Measurements from ENCODE around the gene VAPB.
A peak's percentile ranks its signal among the peaks of the same experiment; 100 is the strongest.

VAPB gene, protein sequence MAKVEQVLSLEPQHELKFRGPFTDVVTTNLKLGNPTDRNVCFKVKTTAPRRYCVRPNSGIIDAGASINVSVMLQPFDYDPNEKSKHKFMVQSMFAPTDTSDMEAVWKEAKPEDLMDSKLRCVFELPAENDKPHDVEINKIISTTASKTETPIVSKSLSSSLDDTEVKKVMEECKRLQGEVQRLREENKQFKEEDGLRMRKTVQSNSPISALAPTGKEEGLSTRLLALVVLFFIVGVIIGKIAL

DNA sequence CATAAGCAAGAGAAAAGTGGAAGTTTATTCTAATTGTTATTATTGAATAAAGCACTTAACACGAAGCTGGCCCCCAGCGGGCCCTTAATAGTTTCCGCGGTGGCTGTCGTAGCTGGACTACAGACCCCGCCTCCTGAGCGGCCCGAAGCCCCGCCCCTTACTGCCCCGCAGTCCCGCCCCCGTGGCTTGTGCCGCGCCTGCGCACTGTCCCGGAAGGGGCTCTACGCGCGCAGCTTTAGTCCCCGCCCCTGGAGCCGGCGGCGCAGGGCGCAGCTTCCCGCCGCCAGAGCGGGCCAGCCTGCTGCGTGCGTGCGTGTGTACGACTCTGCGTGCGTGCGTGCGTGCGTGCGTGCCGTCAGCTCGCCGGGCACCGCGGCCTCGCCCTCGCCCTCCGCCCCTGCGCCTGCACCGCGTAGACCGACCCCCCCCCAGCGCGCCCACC, at the start of gene VAPB:
Gene VAPB (plus strand): TSS at position 348 of the 442 bp plus-strand sequence. CDS start 231 bp downstream, outside the sequence.
- DNase-seq (ENCODE audit: low spot score in 2 of 2) = peak; percentile 87 to 94
- H3K27me3 ChIP-seq (ENCODE audit: low read depth) = peaks cover 5% of the 10 kb centered on the region; the same call in 1 of the 2 replicates
- peaks cover 14% of the 10 kb centered on the region for H3K4me1 ChIP-seq
- peak within 1 kb of the TSS; percentile 74 for H3K4me3 ChIP-seq
- in situ Hi-C loops (cut with MboI; ENCODE audit: low sequenced_read_pairs) = no loop called here
- peaks cover 18% of the 10 kb centered on the region for H3K36me3 ChIP-seq (replicated peaks)
- H3K9me3 ChIP-seq = no peaks in the 10 kb centered on the region

DNA sequence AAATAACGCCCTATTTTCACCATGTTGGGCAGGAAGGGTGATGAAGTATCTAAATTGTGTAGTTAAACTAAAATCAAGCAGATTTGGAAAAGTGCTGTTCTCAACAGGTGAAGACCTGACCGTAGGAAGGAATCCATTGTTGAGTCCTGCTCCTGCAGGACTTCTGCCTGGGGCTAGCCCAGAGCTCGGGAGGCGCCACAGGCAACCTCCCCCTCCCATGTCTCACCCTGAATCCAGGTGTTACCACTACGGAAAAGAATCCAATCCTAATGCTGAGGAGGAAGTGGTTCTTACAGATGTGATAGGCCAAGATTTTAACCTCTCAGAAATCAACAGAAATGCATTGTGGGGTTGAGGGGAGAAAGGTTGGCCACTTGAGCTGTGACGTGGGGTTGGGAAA, 49.3 kb upstream of the VAPB start:
- Histone ChIP-seq H3K27me3 (ENCODE audit: low read depth) (no peaks in the 10 kb centered on the region), H3K36me3 (replicated peaks) (no peaks in the 10 kb centered on the region), H3K4me1 (peaks cover 8% of the 10 kb centered on the region), H3K4me3 (no peak overlapping the region), H3K9me3 (no peaks in the 10 kb centered on the region)
- no peak for DNase-seq (ENCODE audit: low spot score in 2 of 2)
- in situ Hi-C loops (cut with MboI; ENCODE audit: low sequenced_read_pairs) = no loop called here

DNA sequence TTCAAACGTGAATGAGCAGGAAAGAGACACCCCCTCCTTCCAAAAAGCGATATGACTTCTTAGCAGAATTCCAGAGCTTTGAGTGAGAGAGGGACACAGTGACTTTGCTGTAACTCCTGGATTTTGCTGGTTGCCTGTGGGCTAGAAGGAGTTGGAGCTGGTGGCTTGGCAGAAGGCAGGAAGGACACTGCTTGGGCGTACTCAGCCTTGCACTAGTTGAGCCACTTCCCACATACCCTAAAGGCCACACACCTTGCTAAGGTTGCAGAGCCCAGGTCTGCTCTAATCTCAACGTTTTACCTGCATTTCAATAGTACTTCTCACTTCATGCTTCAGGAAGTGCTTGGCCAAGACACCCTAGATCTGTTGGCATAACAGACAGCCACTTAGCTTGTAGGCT, 48.9 kb upstream of the VAPB start:
- Histone ChIP-seq H3K9me3 (no peaks in the 10 kb centered on the region), H3K27me3 (ENCODE audit: low read depth) (no peaks in the 10 kb centered on the region), H3K36me3 (replicated peaks) (no peaks in the 10 kb centered on the region), H3K4me1 (peaks cover 3% of the 10 kb centered on the region), H3K4me3 (no peak overlapping the region)
- in situ Hi-C loops (cut with MboI; ENCODE audit: low sequenced_read_pairs) = no loop called here
- no peak for DNase-seq (ENCODE audit: low spot score in 2 of 2)

DNA sequence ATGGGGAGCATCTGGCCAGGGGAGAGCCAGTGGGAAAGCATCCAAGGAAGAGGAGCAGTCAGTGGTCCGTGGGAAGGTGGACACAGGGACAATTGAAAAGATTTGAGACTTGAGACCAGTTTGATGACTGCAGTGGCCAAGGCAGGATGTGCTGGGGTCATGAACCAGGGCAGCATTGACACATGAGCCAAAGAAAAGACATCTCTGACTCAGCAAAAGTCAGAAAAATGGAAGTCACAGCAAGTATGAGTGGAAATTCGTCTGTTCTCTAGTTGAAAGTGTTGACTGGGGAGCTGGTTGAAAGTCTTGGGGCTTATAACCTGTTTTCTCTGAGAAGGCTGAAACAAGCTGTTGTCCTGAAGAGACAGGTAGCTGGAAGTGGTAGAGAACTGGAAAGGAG, 48.2 kb upstream of the VAPB start:
- Histone ChIP-seq H3K36me3 (replicated peaks) (0 out of 2 replicates have a peak, but pooled peaks cover 3% of the 10 kb centered on the region), H3K4me1 (no peaks in the 10 kb centered on the region), H3K4me3 (no peak overlapping the region), H3K9me3 (no peaks in the 10 kb centered on the region), H3K27me3 (ENCODE audit: low read depth) (no peaks in the 10 kb centered on the region)
- in situ Hi-C loops (cut with MboI; ENCODE audit: low sequenced_read_pairs) = no loop called here
- no peak for DNase-seq (ENCODE audit: low spot score in 2 of 2)

DNA sequence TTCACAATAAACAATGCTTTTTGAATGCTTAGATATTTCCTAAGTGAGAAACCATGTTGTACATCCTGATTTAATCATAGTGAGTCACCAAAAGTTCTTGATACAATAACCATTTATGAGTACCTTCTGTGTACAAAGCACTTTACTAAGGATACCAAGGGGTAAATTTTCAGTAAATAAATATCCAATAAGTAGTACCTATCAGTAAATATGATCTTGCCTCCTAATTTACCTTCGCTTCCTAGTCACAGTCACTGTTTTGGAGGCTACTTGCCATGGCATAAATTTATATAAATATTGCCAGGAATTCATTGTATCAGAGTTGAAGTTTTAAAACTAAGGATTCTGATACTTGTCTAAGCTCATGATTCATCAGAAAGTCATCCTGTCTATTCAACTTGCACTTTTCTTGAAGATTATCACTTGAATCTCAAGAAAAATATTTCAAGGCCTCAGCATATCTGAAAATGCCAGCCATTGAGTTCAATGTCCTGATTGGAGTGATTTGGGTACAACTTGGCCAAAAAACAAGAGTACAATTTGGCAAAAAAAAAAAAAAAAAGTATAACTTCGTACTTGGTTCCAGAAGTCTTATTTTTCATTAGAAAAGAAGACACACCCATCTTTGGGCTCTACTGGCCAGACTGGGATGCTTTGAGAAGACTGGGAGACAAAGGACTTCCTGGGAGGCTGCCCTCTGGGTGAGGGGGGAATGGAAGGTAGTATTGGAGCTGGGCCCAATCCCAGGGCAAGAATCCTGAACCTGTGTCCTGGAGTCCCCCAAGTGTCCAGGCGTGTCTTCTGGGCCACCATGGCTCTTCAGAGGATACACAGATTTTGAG, 46.7 kb upstream of the VAPB start:
- no peak for DNase-seq (ENCODE audit: low spot score in 2 of 2)
- Histone ChIP-seq H3K27me3 (ENCODE audit: low read depth) (no peaks in the 10 kb centered on the region), H3K4me3 (no peak overlapping the region), H3K9me3 (no peaks in the 10 kb centered on the region), H3K36me3 (replicated peaks) (0 out of 2 replicates have a peak, but pooled peaks cover 3% of the 10 kb centered on the region), H3K4me1 (no peaks in the 10 kb centered on the region)
- in situ Hi-C loops (cut with MboI; ENCODE audit: low sequenced_read_pairs) = no loop called here

DNA sequence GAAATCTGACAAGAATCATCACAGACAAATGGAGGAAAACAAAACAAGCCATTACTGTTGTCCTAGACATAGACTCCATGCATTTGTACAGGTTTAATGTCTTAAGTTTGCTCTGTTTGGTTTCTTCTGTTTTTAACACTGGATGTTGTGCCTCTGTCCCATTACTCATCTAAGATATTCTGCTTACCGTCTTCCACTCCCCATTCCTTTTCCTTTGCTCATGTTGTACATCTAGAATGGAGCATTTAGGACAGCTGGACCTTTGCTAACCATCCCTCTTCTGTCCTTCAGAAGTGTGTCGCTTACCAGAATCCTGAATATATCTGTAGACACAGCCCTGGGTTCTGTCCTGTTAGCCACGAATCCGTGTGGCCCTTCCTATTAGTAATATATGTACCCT, 44.3 kb upstream of the VAPB start:
- in situ Hi-C loops (cut with MboI; ENCODE audit: low sequenced_read_pairs) = no loop called here
- no peaks in the 10 kb centered on the region for H3K9me3 ChIP-seq
- H3K4me1 ChIP-seq = no peaks in the 10 kb centered on the region
- no peak overlapping the region for H3K4me3 ChIP-seq
- no peaks in the 10 kb centered on the region for H3K27me3 ChIP-seq (ENCODE audit: low read depth)
- H3K36me3 ChIP-seq (replicated peaks) = 0 out of 2 replicates have a peak, but pooled peaks cover 3% of the 10 kb centered on the region
- no peak for DNase-seq (ENCODE audit: low spot score in 2 of 2)

DNA sequence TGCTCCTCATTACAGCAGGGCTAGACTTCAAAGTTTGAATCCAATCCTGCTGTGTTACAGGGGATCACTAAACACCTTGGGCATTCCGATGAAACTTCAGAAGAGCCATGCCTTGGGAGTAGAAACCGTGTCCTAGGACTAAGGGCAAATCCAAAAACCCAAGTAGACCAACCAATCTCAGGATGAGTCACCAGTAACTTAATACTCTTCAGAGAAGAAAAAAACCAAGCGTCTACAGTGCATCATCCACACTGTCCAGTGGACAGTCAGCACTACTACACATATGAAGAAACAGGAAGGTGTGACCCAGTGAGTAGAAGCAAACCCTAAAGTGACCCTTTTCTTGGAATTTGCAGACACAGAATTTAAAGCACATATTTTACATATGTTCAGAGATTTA, 39.5 kb upstream of the VAPB start:
- no peak for DNase-seq (ENCODE audit: low spot score in 2 of 2)
- no peaks in the 10 kb centered on the region for H3K9me3 ChIP-seq
- no peaks in the 10 kb centered on the region for H3K4me1 ChIP-seq
- no peak overlapping the region for H3K4me3 ChIP-seq
- no peaks in the 10 kb centered on the region for H3K27me3 ChIP-seq (ENCODE audit: low read depth)
- in situ Hi-C loops (cut with MboI; ENCODE audit: low sequenced_read_pairs) = no loop called here
- H3K36me3 ChIP-seq (replicated peaks) = 0 out of 2 replicates have a peak, but pooled peaks cover 3% of the 10 kb centered on the region

DNA sequence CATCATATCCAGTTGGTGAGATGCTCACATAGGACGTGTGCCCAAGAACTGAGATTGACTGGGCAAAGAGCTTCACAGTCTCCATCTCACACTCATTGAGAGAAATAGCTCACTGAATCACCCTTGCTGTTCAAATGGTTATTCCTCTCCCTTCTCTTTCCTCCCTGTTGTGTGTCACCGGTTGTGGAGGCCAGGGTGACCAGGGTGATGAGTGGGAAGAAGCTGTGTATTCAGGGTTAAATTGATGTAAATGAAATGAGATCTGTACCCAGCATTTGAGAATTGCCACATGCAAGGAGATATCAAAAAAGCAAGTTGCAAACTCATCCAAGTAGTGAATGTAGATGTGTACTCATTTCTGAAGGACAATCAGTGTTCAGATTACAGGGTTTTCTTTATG, 36.6 kb upstream of the VAPB start:
- Histone ChIP-seq H3K9me3 (no peaks in the 10 kb centered on the region), H3K4me3 (no peak overlapping the region), H3K36me3 (replicated peaks) (no peaks in the 10 kb centered on the region; the same call in 1 of the 2 replicates), H3K4me1 (no peaks in the 10 kb centered on the region), H3K27me3 (ENCODE audit: low read depth) (no peaks in the 10 kb centered on the region)
- no peak for DNase-seq (ENCODE audit: low spot score in 2 of 2)
- in situ Hi-C loops (cut with MboI; ENCODE audit: low sequenced_read_pairs) = no loop called here

DNA sequence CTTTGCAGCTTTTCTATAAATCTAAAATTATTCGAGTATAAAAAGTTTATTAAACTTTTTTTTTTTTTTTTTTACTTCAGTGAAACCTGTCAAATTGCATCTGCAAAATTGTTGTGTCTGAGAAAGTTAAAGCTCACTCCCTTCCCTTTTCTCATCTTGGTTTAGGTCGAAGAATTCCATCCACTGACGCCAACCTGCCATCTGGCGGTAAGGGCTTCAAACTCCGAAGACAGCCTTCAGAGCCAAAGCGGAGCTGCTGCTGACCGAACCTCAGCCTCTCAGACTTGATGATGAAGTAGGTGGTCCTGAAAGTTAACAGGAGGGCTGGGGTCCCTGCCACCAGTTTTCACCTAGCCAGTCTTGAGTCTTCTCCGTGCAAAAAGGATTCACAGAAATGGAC, 29.6 kb upstream of the VAPB start:
- in situ Hi-C loops (cut with MboI; ENCODE audit: low sequenced_read_pairs) = no loop called here

DNA sequence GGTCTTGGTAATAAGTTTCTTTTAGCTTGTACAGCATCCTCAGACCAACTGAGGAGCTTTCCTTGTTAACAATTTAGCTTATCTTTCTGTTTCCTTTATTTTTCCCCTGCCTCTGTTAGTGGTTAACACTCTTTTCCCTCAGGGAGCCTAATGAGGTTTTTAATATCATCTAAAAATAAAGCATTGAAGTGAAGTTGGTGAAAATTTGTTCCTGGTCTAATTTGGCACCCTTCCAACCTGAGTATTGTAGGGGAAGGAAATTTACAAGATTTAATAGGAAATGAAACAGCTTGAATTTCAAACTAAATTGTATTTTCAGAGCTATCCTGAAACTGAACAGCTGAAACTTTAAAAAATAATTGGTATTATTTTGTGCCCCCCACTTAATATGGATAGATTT, 28.1 kb upstream of the VAPB start:
- no peaks in the 10 kb centered on the region for H3K4me1 ChIP-seq
- DNase-seq (ENCODE audit: low spot score in 2 of 2) = no peak
- no peak overlapping the region for H3K4me3 ChIP-seq
- H3K27me3 ChIP-seq (ENCODE audit: low read depth) = no peaks in the 10 kb centered on the region
- in situ Hi-C loops (cut with MboI; ENCODE audit: low sequenced_read_pairs) = no loop called here
- peaks cover 13% of the 10 kb centered on the region for H3K36me3 ChIP-seq (replicated peaks)
- H3K9me3 ChIP-seq = no peaks in the 10 kb centered on the region

More for the DNA sequence above, 29.6 kb upstream of the VAPB start:
- Histone ChIP-seq H3K9me3 (no peaks in the 10 kb centered on the region), H3K4me1 (no peaks in the 10 kb centered on the region), H3K36me3 (replicated peaks) (peaks cover 13% of the 10 kb centered on the region), H3K4me3 (no peak overlapping the region), H3K27me3 (ENCODE audit: low read depth) (no peaks in the 10 kb centered on the region)
- DNase-seq (ENCODE audit: low spot score in 2 of 2) = no peak

DNA sequence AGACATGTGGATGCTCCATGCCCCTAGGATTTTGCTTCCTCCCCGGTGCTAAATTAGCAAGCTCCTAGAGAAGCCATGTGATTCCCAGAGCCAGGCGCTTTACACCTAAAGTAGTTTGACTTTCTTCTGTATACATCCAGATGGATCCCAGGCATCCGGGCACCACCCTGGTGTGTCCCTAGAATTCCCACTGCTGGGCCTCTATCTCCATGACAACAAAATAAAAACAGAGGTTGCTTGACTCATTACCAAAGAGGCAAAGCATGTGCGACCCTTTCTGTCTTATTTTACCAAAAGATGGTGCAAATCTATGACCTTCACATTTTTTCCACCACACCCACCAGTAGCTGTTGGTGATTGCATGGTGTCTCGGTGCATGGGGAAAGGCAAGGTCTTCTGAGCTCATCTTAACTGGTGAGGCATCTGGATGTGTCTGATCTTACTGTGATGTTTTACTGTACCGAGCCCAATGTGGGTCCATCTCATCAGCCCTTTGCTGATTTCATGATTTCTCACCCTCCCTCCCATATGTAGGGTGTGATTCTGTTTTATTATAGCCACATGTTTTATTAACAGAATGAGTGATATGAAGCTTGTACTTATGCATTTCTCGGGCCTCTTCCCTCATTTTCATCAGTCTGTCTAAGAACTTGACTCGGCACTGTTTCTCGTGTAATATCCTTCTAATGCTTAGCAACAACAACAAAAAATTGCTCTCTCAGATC, 27.4 kb upstream of the VAPB start:
- Histone ChIP-seq H3K4me1 (no peaks in the 10 kb centered on the region), H3K9me3 (no peaks in the 10 kb centered on the region), H3K4me3 (no peak overlapping the region), H3K27me3 (ENCODE audit: low read depth) (no peaks in the 10 kb centered on the region), H3K36me3 (replicated peaks) (peaks cover 13% of the 10 kb centered on the region)
- in situ Hi-C loops (cut with MboI; ENCODE audit: low sequenced_read_pairs) = no loop called here
- no peak for DNase-seq (ENCODE audit: low spot score in 2 of 2)

DNA sequence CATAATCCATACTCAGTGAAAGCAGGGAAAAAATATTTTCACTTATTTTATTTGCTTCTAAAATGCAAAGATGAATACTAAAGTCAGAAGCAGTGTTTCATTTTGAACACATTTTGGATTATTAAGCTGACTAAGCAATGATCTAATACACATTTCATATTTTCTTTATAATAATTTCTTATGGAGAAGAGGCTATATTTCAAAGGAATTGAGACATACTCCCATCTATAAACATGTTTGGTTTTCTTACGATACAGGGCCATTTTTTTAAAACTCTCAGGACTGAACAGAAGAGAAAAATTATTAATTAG, 26.9 kb upstream of the VAPB start:
- in situ Hi-C loops (cut with MboI; ENCODE audit: low sequenced_read_pairs) = no loop called here
- no peak overlapping the region for H3K4me3 ChIP-seq
- no peaks in the 10 kb centered on the region for H3K9me3 ChIP-seq
- H3K36me3 ChIP-seq (replicated peaks) = peaks cover 13% of the 10 kb centered on the region
- H3K4me1 ChIP-seq = no peaks in the 10 kb centered on the region
- DNase-seq (ENCODE audit: low spot score in 2 of 2) = no peak
- no peaks in the 10 kb centered on the region for H3K27me3 ChIP-seq (ENCODE audit: low read depth)

DNA sequence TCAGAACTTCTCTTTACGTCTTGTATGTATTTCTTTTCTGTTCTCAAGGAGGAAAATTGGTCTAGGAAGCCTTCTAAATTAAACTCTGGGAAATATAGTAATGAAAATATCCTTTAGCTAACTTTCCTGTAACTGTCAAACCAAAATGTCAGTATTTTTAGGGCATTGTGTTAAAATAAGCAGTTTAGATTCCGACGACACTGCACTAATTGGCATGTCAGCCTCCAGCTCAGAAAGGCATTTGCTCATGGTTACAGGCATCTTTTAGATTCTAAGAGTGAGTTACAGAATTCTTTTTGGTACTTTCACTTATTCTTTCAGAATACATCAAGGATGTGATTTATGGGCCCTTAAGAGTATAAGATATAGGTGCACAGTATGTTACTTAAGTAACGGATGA, 26.1 kb upstream of the VAPB start:
- H3K27me3 ChIP-seq (ENCODE audit: low read depth) = no peaks in the 10 kb centered on the region
- in situ Hi-C loops (cut with MboI; ENCODE audit: low sequenced_read_pairs) = no loop called here
- H3K9me3 ChIP-seq = no peaks in the 10 kb centered on the region
- H3K36me3 ChIP-seq (replicated peaks) = peaks cover 13% of the 10 kb centered on the region
- no peak for DNase-seq (ENCODE audit: low spot score in 2 of 2)
- no peak overlapping the region for H3K4me3 ChIP-seq
- no peaks in the 10 kb centered on the region for H3K4me1 ChIP-seq

DNA sequence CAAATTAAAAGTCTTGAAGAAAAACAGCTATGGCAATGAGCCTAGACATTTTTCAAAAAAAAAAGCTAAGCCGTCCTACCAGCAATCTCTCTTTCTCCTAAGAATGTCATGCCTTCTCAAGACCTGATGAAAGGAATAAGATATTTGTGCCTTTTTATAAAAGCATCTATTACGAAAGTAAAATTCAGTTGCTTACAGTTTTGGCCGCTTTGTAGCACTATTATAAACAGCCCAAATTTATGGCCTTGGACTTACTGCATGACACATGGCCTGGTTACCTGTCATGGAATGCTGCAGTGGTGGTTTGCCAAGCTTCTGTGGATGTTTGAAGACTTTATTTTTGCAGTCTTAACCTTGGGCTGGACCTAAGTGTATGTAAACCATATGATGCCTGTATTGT, 22.2 kb upstream of the VAPB start:
- Histone ChIP-seq H3K9me3 (no peaks in the 10 kb centered on the region), H3K27me3 (ENCODE audit: low read depth) (no peaks in the 10 kb centered on the region), H3K36me3 (replicated peaks) (no peaks in the 10 kb centered on the region), H3K4me3 (no peak overlapping the region), H3K4me1 (no peaks in the 10 kb centered on the region; the same call in 1 of the 2 replicates)
- in situ Hi-C loops (cut with MboI; ENCODE audit: low sequenced_read_pairs) = no loop called here
- DNase-seq (ENCODE audit: low spot score in 2 of 2) = no peak

All from HAP-1 (cell line).